GM21526 (cell line): ENCODE results near the gene PARP11.
"Not testable (repeated sequence)": the region's sequence is repeated elsewhere in the genome, so short reads cannot be mapped to it uniquely, and the experiment has no call there.

Source experiments
- ATAC-seq: cut with Tn5 transposase; IDR thresholded peaks from one replicate; pipeline ENCODE4 v1.9.1; 2021; ENCODE audit warnings: moderate library complexity; ENCODE audit not compliant: unreplicated experiment, low FRiP score

The PARP11 gene

GRCh38 chr12:3884671-3885070, 11.5 kb upstream of the PARP11 start:
- ATAC-seq, result no peak

GRCh38 chr12:3882896-3883564, 9.8 kb upstream of the PARP11 start:
- no peak for ATAC-seq

GRCh38 chr12:3882406-3882805, 9.2 kb upstream of the PARP11 start:
- no peak for ATAC-seq

GRCh38 chr12:3881281-3881950, 8.2 kb upstream of the PARP11 start:
- no peak for ATAC-seq

- ATAC-seq, result no peak
These were observed 6.6 kb upstream of the PARP11 start for GRCh38 chr12:3879846-3880245.

- no peak for ATAC-seq
These were observed 1.8 kb downstream of the PARP11 start for GRCh38 chr12:3871356-3871755.

GRCh38 chr12:3869865-3870264, 3.3 kb downstream of the PARP11 start:
- no peak for ATAC-seq

- ATAC-seq, result no peak
These were observed 3.8 kb downstream of the PARP11 start for GRCh38 chr12:3869433-3869832.

- ATAC-seq, result no peak
These were observed 9.4 kb downstream of the PARP11 start for GRCh38 chr12:3863756-3864155.

- no peak for ATAC-seq
These were observed 30.7 kb downstream of the PARP11 start for GRCh38 chr12:3842517-3842916.

GRCh38 chr12:3841783-3842182, 31.4 kb downstream of the PARP11 start:
- ATAC-seq, result no peak

- ATAC-seq, result not testable (repeated sequence)
These were observed 32.4 kb downstream of the PARP11 start for GRCh38 chr12:3840833-3841232.

GRCh38 chr12:3839745-3840144, 33.5 kb downstream of the PARP11 start:
- ATAC-seq, result not testable (repeated sequence)

- ATAC-seq, result not testable (repeated sequence)
These were observed 34.3 kb downstream of the PARP11 start for GRCh38 chr12:3838701-3839548.

- ATAC-seq, result no peak
These were observed 35.1 kb downstream of the PARP11 start for GRCh38 chr12:3838076-3838475.

- ATAC-seq, result no peak
These were observed 36.1 kb downstream of the PARP11 start for GRCh38 chr12:3837049-3837448.

- ATAC-seq, result no peak
These were observed 36.6 kb downstream of the PARP11 start for GRCh38 chr12:3836641-3837040.

GRCh38 chr12:3835914-3836313, 37.3 kb downstream of the PARP11 start:
- no peak for ATAC-seq

GRCh38 chr12:3834774-3835173, 38.4 kb downstream of the PARP11 start:
- ATAC-seq, result no peak

GRCh38 chr12:3833670-3834310, 39.4 kb downstream of the PARP11 start:
- no peak for ATAC-seq

GRCh38 chr12:3832738-3833137, 40.5 kb downstream of the PARP11 start:
- no peak for ATAC-seq
